ENCODE measurements around the gene SEMG2. TPM values are rescaled to one million over a fixed set of nuclear protein-coding genes. Genes with fewer than 3 reads are reported as not detected.

Gene SEMG2
- total RNA-seq, 3 donors from 2014 or later (not counting 1 experiment from before 2014, with no cell fraction given), result not detected

DNA sequence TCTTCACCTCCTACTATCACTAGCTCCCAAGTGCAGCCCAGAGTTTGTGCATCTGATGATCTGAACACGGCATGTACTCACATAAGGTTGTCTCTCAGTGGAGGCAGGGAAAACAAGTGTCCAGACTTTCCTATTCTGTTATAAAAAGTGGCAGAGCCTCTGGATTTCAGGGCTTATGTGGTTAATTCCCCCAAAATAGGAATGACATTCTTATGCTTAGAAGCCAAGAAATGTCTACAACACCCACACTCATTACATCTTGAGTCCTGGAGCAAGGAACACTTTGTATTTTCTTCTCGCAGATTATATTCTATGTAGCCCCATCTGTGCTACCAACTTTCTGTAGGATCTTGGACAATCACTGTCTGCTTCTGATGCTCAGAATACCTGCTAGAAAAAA, 27.8 kb upstream of the SEMG2 start:
- Histone ChIP-seq H3K36me3 (ENCODE audit: control insufficient read depth, insufficient read depth, low read length) (no peaks in the 10 kb centered on the region), H3K4me3 (ENCODE audit: low read length) (no peak overlapping the region), H3K4me1 (ENCODE audit: control insufficient read depth, insufficient read depth, low read length) (no peaks in the 10 kb centered on the region), H3K9me3 (ENCODE audit: control insufficient read depth, insufficient read depth, low read length) (no peaks in the 10 kb centered on the region), H3K27ac (ENCODE audit: low read length) (no peak overlapping the region), H3K27me3 (ENCODE audit: control insufficient read depth, insufficient read depth, low read length) (peaks cover 2% of the 10 kb centered on the region)
- WGBS (ENCODE audit: insufficient coverage), result 94% methylated on average over 2 of the region's 2 CpGs
- intact Hi-C loops (cut with micrococcal nuclease), result no loop called here
- Mint-ChIP-seq H3K27me3 (ENCODE audit: low read depth in 2 of 2) (peaks cover 7 to 30% of the 10 kb centered on the region in 2 donors), H3K36me3 (no peaks in the 10 kb centered on the region), H3K4me1 (no peaks in the 10 kb centered on the region), H3K27ac (no peak overlapping the region), H3K9me3 (no peaks in the 10 kb centered on the region), H3K4me3 (no peak overlapping the region)
- TF ChIP-seq, protein P1, sequence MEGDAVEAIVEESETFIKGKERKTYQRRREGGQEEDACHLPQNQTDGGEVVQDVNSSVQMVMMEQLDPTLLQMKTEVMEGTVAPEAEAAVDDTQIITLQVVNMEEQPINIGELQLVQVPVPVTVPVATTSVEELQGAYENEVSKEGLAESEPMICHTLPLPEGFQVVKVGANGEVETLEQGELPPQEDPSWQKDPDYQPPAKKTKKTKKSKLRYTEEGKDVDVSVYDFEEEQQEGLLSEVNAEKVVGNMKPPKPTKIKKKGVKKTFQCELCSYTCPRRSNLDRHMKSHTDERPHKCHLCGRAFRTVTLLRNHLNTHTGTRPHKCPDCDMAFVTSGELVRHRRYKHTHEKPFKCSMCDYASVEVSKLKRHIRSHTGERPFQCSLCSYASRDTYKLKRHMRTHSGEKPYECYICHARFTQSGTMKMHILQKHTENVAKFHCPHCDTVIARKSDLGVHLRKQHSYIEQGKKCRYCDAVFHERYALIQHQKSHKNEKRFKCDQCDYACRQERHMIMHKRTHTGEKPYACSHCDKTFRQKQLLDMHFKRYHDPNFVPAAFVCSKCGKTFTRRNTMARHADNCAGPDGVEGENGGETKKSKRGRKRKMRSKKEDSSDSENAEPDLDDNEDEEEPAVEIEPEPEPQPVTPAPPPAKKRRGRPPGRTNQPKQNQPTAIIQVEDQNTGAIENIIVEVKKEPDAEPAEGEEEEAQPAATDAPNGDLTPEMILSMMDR (IDR thresholded peaks at IDR 0.05), result no peak
- no peak for ATAC-seq
- no peak for DNase-seq

DNA sequence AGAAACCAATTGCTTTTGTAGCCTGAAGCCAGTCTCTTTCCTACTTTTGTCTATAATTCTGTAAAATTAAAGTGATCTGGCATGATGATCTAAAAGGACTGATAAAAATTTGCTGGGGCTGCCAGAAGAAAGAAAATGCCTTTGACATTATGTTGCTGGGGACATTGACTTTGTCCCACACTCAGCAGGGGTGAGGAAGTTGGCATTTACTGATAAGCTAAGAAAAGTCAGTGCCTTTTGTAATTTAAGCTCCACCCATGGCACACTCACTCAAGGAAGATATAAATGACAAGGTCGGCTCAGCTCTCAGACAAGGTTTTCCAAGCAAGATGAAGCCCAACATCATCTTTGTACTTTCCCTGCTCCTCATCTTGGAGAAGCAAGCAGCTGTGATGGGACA, 14.4 kb upstream of the SEMG2 start, which contains the start of gene SEMG1:
Gene SEMG1 (plus strand): TSS at position 309 of the 400 bp plus-strand sequence. CDS start 21 bp downstream, at position 330.
- Mint-ChIP-seq H3K27me3 (ENCODE audit: low read depth in 2 of 2) (peaks cover 31 to 35% of the 10 kb centered on the region in 2 donors), H3K4me3 (no peak within 1 kb of the TSS), H3K9me3 (peaks cover 0 to 3% of the 10 kb centered on the region in 2 donors), H3K36me3 (no peaks in the 10 kb centered on the region), H3K4me1 (no peaks in the 10 kb centered on the region), H3K27ac (no peak within 1 kb of the TSS)
- DNase-seq (no peak), ATAC-seq (no peak)
- no peaks in the 10 kb centered on the region for H3K36me3 ChIP-seq (ENCODE audit: control insufficient read depth, insufficient read depth, low read length)
- no peak within 1 kb of the TSS for H3K4me3 ChIP-seq (ENCODE audit: low read length)
- H3K27me3 ChIP-seq (ENCODE audit: control insufficient read depth, insufficient read depth, low read length), result peaks cover 10% of the 10 kb centered on the region
- intact Hi-C loops (cut with micrococcal nuclease), result no loop called here
- TF ChIP-seq, protein P1 (IDR thresholded peaks at IDR 0.05), result no peak
- WGBS (ENCODE audit: insufficient coverage), result no CpG with 5 or more reads among the region's 1 CpG
- H3K9me3 ChIP-seq (ENCODE audit: control insufficient read depth, insufficient read depth, low read length), result no peaks in the 10 kb centered on the region
- no peak within 1 kb of the TSS for H3K27ac ChIP-seq (ENCODE audit: low read length)
- H3K4me1 ChIP-seq (ENCODE audit: control insufficient read depth, insufficient read depth, low read length), result no peaks in the 10 kb centered on the region

DNA sequence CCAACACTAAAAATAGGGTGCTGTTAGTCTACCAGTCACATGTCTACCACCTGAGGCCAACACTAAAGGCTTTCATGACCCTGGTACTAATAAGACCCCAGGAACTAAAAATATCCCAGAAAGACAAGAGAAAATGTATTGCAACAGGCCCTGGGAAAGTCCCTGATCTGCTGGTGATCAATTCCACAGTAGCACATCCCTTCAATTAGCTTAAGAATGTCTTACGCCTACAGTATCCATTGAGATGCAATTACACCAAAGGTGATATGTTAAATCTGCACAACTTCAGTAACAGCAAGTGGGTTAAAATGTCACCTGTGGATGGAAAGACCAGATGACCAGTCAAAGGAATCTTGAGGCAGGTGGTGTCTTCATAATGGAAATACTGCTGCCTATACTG, 11.2 kb upstream of the SEMG2 start:
- Mint-ChIP-seq H3K27ac (no peak overlapping the region), H3K4me1 (no peaks in the 10 kb centered on the region), H3K36me3 (no peaks in the 10 kb centered on the region), H3K27me3 (ENCODE audit: low read depth in 2 of 2) (peaks cover 27 to 43% of the 10 kb centered on the region in 2 donors), H3K4me3 (no peak overlapping the region), H3K9me3 (no peaks in the 10 kb centered on the region)
- Histone ChIP-seq H3K36me3 (ENCODE audit: control insufficient read depth, insufficient read depth, low read length) (no peaks in the 10 kb centered on the region), H3K27me3 (ENCODE audit: control insufficient read depth, insufficient read depth, low read length) (peaks cover 10% of the 10 kb centered on the region), H3K9me3 (ENCODE audit: control insufficient read depth, insufficient read depth, low read length) (no peaks in the 10 kb centered on the region), H3K27ac (ENCODE audit: low read length) (no peak overlapping the region), H3K4me1 (ENCODE audit: control insufficient read depth, insufficient read depth, low read length) (no peaks in the 10 kb centered on the region), H3K4me3 (ENCODE audit: low read length) (no peak overlapping the region)
- 100% methylated on average over 1 of the region's 1 CpG for WGBS (ENCODE audit: insufficient coverage)
- DNase-seq, result no peak
- TF ChIP-seq, protein P1 (IDR thresholded peaks at IDR 0.05), result no peak
- no peak for ATAC-seq
- intact Hi-C loops (cut with micrococcal nuclease), result no loop called here

All from natural killer cell (primary cell).